Omental fat pad (tissue), 4 donors: Measurements from ENCODE around the gene UBE3D. TPM values are rescaled to one million over a fixed set of nuclear protein-coding genes. Genes with fewer than 3 reads are reported as not detected.
"Not testable (repeated sequence)": the region's sequence is repeated elsewhere in the genome, so short reads cannot be mapped to it uniquely, and the experiment has no call there.

ENCODE experiments used
- ATAC-seq: fragments of 150-250 bp; one replicate; pipeline ENCODE4 v1.9.1; 2016; ENCODE audit warnings: mild to moderate bottlenecking, moderate library complexity; ENCODE audit not compliant: low FRiP score
- DNase-seq: peaks from one replicate; pipeline ENCODE4 v3.0.0-alpha.2; 2019; ENCODE audit warnings: low spot score
- CTCF ChIP-seq, 3 donors: fragments of 450-650 bp; IDR thresholded peaks; one replicate each; pipeline ENCODE4 v1.5.1; 2016 to 2017; ENCODE audit warnings: antibody characterized with exemption in 3 of 3, mild to moderate bottlenecking in 3 of 3, moderate library complexity in 2 of 3
- total RNA-seq, 4 donors: library from RNA; depleted of rRNA; stranded (reverse); fragments of >200 nt; gene quantifications; one replicate each; pipeline ENCODE4 v1.1.0, GENCODE V29; 2016

The UBE3D gene
- total RNA-seq, 4 donors from 2014 or later, result 6.1 to 17.5 (median 7.5) TPM

GRCh38 chr6:82893889-82894652 lies 171.6 kb downstream of the UBE3D start:
- no peak for ATAC-seq
- no peak for TF ChIP-seq CTCF (IDR thresholded peaks at IDR 0.05)
- DNase-seq, result no peak

- not testable (repeated sequence) for DNase-seq, ATAC-seq
Measured at GRCh38 chr6:82891503-82891902, 174.1 kb downstream of the UBE3D start.

DNA sequence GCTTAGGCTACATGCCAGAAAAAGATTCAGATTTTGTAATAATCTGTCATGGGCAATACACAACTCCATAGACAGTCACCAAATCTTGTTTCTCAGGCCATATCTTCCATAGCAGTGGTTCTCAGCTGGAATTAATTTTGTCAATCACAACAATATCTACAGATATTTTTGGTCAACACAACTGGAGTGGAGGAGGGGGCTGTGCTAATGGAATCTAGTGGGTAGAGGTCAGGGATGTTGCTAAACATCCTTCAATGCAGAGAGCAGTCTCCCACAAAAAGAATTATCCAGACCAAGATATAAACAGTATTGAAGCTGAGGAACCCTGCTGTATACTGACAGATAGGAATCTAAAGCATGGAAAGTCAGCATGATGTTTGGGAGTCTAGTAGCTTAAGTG lies 174.6 kb downstream of the UBE3D start:
- ATAC-seq (no peak), DNase-seq (no peak)
- TF ChIP-seq CTCF (IDR thresholded peaks at IDR 0.05), result no peak

- TF ChIP-seq CTCF (IDR thresholded peaks at IDR 0.05), result no peak
- no peak for DNase-seq
- no peak for ATAC-seq
Measured at GRCh38 chr6:82890240-82890639, 175.4 kb downstream of the UBE3D start.

GRCh38 chr6:82889143-82889542 lies 176.5 kb downstream of the UBE3D start:
- no peak for ATAC-seq
- no peak for DNase-seq
- no peak for TF ChIP-seq CTCF (IDR thresholded peaks at IDR 0.05)

DNA sequence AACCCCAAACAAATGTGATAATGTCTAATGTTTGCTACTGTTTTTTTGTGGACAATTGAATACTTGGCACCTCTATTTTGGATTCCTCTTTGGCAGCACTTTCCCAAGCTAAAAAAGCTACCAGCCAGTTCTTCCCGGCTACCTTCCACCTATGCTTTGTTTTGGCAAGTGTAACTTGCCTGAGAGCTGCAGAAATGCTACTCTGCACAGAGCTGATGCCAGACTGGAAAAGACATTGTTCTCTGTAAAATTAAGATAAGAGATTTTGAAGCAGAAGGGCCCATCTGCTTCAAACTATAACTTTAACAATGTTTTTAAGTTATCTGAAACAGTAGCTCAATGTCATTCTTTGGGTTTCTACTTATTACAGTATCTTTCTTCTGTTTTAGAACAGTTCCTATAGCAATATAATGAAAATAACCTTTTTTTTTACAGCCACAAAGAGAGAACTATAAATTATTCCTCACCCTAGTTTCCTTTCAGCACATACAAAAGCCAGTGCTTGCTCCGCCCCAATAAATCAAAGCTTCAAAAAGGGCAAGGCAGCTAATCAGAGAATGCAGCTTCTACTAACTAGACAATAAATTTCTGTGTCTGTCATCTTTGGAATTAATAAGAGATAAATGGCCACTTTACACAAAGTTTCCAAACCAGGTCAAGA lies 183.1 kb downstream of the UBE3D start:
- no peak for DNase-seq
- no peak for TF ChIP-seq CTCF (IDR thresholded peaks at IDR 0.05)

DNA sequence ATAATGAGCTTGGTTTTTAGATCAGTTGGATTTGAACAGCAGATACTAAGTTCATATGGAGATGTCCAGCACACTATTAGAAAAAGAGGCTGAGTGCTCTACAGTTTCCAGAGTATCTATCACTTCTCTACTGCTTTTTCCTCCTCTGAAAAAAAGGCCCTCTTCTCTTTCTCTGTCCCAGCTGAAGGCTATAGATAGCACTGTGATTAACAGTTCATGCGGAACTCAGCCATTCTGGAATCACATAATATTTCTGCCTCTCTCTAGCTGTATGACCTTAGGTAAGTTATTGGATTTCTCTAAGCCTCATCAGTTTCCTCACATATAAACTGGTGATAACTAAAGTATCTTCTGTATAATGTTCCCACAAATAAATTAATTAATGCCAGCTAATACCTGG lies 184.1 kb downstream of the UBE3D start:
- TF ChIP-seq CTCF (IDR thresholded peaks at IDR 0.05), result no peak
- ATAC-seq (no peak), DNase-seq (no peak)

More for the DNA sequence above, 183.1 kb downstream of the UBE3D start:
- no peak for ATAC-seq
